Thoracic aorta (tissue), 2 donors: ENCODE measurements around the gene DHRS1. TPM values are rescaled to one million over a fixed set of nuclear protein-coding genes. Genes with fewer than 3 reads are reported as not detected.

ENCODE experiments used
- ATAC-seq: fragments of 150-250 bp; one replicate; pipeline ENCODE4 v1.8.0; 2017; ENCODE audit warnings: low read depth; ENCODE audit not compliant: insufficient number of reproducible peaks, low FRiP score
- DNase-seq: peaks from one replicate; pipeline ENCODE4 v3.0.0-alpha.2; 2020; ENCODE audit warnings: low spot score
- H3K27ac ChIP-seq, 2 donors: fragments of 200-600 bp; sonication (generic); 1 replicate in 1 of 2; 2 replicates in 1 of 2; pipeline ENCODE4 v1.5.1; 2016; ENCODE audit warnings: mild to moderate bottlenecking in 2 of 2, moderate library complexity in 2 of 2
- H3K27me3 ChIP-seq: fragments of 200-600 bp; sonication (generic); replicated peaks from 2 replicates; pipeline ENCODE4 v1.6.0; 2016; ENCODE audit warnings: mild to moderate bottlenecking; ENCODE audit not compliant: insufficient read depth
- H3K36me3 ChIP-seq: fragments of 200-600 bp; sonication (generic); one replicate; pipeline ENCODE4 v1.5.1; 2016
- H3K4me1 ChIP-seq, 2 donors: fragments of 200-600 bp; sonication (generic); 1 replicate in 1 of 2; 2 replicates in 1 of 2; pipeline versions ENCODE4 v1.5.1 to v1.6.0; 2016; ENCODE audit warnings: low read depth in 2 of 2, mild to moderate bottlenecking in 1 of 2; ENCODE audit not compliant: control insufficient read depth in 1 of 2
- H3K4me3 ChIP-seq: fragments of 200-600 bp; sonication (generic); 2 replicates; pipeline ENCODE4 v1.5.1; 2016; ENCODE audit warnings: mild to moderate bottlenecking
- H3K9me3 ChIP-seq: fragments of 200-600 bp; sonication (generic); 2 replicates; pipeline ENCODE4 v1.5.1; 2016
- CTCF ChIP-seq: fragments of 200-600 bp; sonication (generic); IDR thresholded peaks from one replicate; pipeline ENCODE4 v1.5.1; 2019; ENCODE audit warnings: antibody characterized with exemption
- total RNA-seq, 2 donors: library from RNA; depleted of rRNA; stranded (reverse); fragments of >200 nt; gene quantifications; one replicate each; pipeline versions ENCODE4 v1.1.0 to v1.2.3, GENCODE V29; 2016

Gene DHRS1
- 10 to 100 TPM; 25.5 to 31.4 TPM for total RNA-seq

DNA sequence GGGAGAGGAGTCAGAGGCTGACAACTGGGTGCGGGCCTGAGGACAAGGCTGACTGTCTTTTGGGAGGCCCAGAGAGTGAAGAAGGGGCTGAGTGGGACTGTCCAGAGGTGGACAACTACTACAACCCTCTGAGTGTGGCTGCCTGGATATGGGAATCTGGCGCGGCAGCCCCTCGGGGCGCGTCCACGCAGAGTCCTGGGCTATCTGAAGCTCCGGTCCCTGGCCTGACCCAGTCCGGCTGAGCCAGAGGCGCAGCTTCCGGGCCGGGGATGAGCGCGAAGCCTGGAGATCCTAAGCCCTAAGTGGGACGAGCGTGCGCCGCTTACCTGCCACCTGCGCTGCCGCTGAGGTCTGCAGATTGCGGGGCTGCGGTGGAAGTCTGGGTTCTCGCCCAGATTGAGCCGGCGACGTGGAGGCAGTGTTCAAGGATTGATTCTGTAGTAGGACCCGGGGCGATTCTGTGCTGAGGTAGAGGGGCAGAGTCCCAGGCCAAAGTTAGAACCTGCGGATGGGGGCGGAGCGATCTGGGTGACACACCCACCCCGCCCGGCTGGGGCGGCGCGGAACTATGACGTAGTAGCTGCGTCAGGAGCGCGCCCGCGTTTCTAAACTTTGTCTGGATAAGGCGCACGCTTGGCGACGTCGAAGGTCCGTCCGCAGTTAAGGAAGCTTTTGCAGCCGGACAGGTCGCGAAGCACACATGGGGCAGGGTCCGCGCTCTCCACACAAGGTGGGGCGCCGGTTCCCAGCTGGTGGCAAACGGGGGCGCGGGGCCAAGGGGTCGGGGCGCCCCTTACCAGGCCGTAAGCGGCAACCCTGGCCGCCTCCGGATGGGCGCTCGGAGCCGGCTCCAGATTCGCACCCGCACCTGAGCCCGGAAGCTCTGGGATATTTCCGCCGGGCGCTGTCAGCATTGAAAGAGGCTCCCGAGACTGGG is at the start of gene DHRS1, which contains the start of gene NOP9:
TSS of gene DHRS1 (minus strand) at position 526 of the 937 bp plus-strand sequence. CDS start 674 bp downstream, outside the sequence.
TSS of gene NOP9 (plus strand) at position 596 of the 937 bp plus-strand sequence. CDS start at position 701, 105 bp downstream.
- Histone ChIP-seq H3K36me3 (peaks cover 35% of the 10 kb centered on the region), H3K4me1 (peaks cover 13 to 16% of the 10 kb centered on the region in 2 donors), H3K27me3 (no peaks in the 10 kb centered on the region), H3K9me3 (no peaks in the 10 kb centered on the region), H3K27ac (peak within 1 kb of the TSS; percentile 52 to 64), H3K4me3 (peak within 1 kb of the TSS; percentile 77)
- peak; percentile 76 for ATAC-seq
- DNase-seq: peak; percentile 69
- no peak for TF ChIP-seq CTCF

DNA sequence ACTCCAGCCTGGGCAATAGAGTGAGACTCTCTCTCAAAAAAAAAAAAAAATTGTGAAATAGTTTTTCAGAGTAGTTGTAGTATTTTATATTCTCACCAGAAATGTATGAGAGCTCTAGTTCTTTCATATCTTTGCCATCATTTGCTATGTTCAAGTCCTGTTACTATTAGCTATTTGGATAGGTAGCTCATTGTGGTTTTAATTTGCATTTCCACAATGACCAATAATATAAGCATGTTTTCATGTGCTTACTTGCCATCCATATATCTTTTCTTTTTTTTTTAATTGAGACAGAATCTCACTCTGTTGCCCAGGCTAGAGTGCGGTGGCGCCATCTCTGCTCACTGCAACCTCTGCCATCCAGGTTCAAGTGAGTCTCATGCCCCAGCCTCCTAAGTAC is 48.6 kb upstream of the DHRS1 start:
- no peak for TF ChIP-seq CTCF
- ATAC-seq (no peak), DNase-seq (no peak)
- H3K4me3 ChIP-seq: no peak overlapping the region
- no peaks in the 10 kb centered on the region for H3K9me3 ChIP-seq
- no peaks in the 10 kb centered on the region for H3K36me3 ChIP-seq
- no peaks in the 10 kb centered on the region for H3K27me3 ChIP-seq
- no peaks in the 10 kb centered on the region for H3K4me1 ChIP-seq
- no peak overlapping the region for H3K27ac ChIP-seq

DNA sequence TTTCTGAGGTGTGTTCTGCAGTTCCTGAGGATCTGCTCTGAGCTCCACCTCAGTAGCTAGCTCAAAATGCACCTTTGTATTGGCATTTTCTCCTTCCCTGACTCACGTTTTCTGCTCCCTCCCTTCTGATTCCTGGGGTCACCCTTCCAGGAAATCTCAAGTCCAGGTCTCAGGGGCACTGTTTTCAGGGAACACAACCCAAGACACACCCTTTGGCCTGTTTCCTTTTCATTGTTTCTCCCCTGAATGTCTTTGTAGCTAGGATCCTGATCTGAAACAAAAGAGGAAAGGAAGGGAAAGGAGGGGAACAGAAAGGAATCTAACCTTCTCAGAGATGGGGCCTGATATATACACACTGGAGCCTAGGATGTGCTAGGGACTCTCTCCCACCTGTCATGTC is 47.6 kb upstream of the DHRS1 start:
- Histone ChIP-seq H3K4me1 (no peaks in the 10 kb centered on the region), H3K27me3 (no peaks in the 10 kb centered on the region), H3K9me3 (no peaks in the 10 kb centered on the region), H3K27ac (no peak overlapping the region), H3K4me3 (no peak overlapping the region), H3K36me3 (no peaks in the 10 kb centered on the region)
- DNase-seq: no peak
- ATAC-seq: no peak
- no peak for TF ChIP-seq CTCF

DNA sequence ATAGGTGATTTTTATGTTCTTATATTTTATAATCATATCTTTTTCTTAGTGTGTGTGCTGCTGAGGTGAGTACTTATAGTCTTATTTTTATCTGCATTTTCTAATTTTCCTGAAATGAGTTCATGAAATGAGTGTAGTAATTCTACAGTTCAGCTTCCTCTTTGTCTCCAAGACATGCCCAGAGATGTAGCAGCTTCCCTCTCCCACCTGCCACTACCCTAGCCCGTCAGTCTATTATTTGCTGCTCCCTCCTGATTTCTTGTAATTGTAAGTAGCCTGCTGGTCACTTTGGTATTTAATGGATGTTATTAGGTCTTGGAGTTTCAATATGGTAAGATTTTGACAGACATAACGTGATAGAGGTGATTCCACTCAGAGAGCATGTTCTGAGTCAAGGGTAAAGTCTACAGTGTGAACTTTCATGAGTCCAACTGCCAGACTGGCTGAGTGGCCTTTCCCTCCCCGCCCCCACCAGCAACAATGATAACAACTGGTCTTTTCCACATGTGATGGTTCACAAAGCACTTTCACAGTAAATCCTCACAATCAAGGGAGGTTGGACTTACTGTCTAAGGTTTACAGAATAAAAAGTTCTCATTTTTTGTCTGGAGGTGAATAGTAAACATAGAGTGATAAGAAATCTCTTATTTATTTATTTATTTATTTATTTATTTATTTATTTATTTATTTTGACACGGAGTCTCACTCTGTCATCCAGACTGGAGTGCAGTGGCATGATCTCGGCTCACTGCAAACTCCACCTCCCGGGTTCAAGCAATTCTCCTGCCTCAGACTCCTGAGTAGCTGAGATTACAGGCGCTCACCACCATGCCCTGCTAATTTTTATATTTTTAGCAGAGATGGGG is 44.4 kb upstream of the DHRS1 start:
- H3K4me3 ChIP-seq: no peak overlapping the region
- no peaks in the 10 kb centered on the region for H3K9me3 ChIP-seq
- ATAC-seq (no peak), DNase-seq (no peak)
- H3K4me1 ChIP-seq: no peaks in the 10 kb centered on the region
- no peak for TF ChIP-seq CTCF
- H3K36me3 ChIP-seq: no peaks in the 10 kb centered on the region
- H3K27me3 ChIP-seq: no peaks in the 10 kb centered on the region
- H3K27ac ChIP-seq: no peak overlapping the region

- Histone ChIP-seq H3K9me3 (no peaks in the 10 kb centered on the region), H3K27me3 (no peaks in the 10 kb centered on the region), H3K36me3 (no peaks in the 10 kb centered on the region), H3K4me3 (no peak overlapping the region), H3K27ac (no peak overlapping the region), H3K4me1 (no peaks in the 10 kb centered on the region)
- TF ChIP-seq CTCF: no peak
- no peak for ATAC-seq
- DNase-seq: no peak
Observed at GRCh38 chr14:24342889-24343288, 43.3 kb upstream of the DHRS1 start.
